ENCODE measurements around the gene IFNG.

- TF ChIP-seq, protein P1, sequence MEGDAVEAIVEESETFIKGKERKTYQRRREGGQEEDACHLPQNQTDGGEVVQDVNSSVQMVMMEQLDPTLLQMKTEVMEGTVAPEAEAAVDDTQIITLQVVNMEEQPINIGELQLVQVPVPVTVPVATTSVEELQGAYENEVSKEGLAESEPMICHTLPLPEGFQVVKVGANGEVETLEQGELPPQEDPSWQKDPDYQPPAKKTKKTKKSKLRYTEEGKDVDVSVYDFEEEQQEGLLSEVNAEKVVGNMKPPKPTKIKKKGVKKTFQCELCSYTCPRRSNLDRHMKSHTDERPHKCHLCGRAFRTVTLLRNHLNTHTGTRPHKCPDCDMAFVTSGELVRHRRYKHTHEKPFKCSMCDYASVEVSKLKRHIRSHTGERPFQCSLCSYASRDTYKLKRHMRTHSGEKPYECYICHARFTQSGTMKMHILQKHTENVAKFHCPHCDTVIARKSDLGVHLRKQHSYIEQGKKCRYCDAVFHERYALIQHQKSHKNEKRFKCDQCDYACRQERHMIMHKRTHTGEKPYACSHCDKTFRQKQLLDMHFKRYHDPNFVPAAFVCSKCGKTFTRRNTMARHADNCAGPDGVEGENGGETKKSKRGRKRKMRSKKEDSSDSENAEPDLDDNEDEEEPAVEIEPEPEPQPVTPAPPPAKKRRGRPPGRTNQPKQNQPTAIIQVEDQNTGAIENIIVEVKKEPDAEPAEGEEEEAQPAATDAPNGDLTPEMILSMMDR (conservative IDR thresholded peaks at IDR 0.05 in 1 of 2, IDR thresholded peaks at IDR 0.05 in 1 of 2; ENCODE audit: low read depth in 1 of 2, low read length in 2 of 2): no peak
- no peak for TF ChIP-seq EZH2 (IDR thresholded peaks at IDR 0.05; ENCODE audit: low read length, missing control alignments)
Measured at GRCh38 chr12:68157380-68157779, 2.2 kb downstream of the IFNG start.
